Upper lobe of left lung (tissue), 6 donors: ENCODE data around the gene VDR. TPM values are rescaled to one million over a fixed set of nuclear protein-coding genes. Genes with fewer than 3 reads are reported as not detected.
A peak's percentile ranks its signal among the peaks of the same experiment; 100 is the strongest.

ENCODE experiments used
- ATAC-seq, 2 donors: fragments of 200-7000 bp; cut with Tn5 transposase; one replicate each; pipeline ENCODE4 v1.9.1; 2022; ENCODE audit warnings: mild to moderate bottlenecking in 2 of 2, moderate library complexity in 2 of 2; ENCODE audit not compliant: low FRiP score in 2 of 2
- DNase-seq, 2 donors: peaks; one replicate each; pipeline ENCODE4 v3.0.0-alpha.2; 2019 to 2020
- H3K27ac ChIP-seq, 4 donors: fragments of 200-600 bp; sonication (generic); one replicate each; pipeline ENCODE4 v1.5.1; 2016 to 2019
- H3K27me3 ChIP-seq, 4 donors: fragments of 200-600 bp; sonication (generic); one replicate each; pipeline ENCODE4 v1.5.1; 2017 to 2019
- H3K36me3 ChIP-seq, 4 donors: fragments of 200-600 bp; sonication (generic); one replicate each; pipeline ENCODE4 v1.5.1; 2016 to 2019
- H3K4me1 ChIP-seq, 4 donors: fragments of 200-600 bp; sonication (generic); one replicate each; pipeline ENCODE4 v1.5.1; 2018 to 2019
- H3K4me3 ChIP-seq, 4 donors: fragments of 200-600 bp; sonication (generic); one replicate each; pipeline ENCODE4 v1.5.1; 2017 to 2019; ENCODE audit warnings: mild to moderate bottlenecking in 2 of 4, moderate library complexity in 1 of 4
- H3K9me3 ChIP-seq, 4 donors: fragments of 200-600 bp; sonication (generic); one replicate each; pipeline ENCODE4 v1.5.1; 2018 to 2019
- CTCF ChIP-seq, 6 experiments: fragments of 450-650 bp in 4 of 6; fragments of 200-600 bp in 2 of 6; sonication (generic) in 2 of 6; IDR thresholded peaks; one replicate each; pipeline ENCODE4 v1.5.1; 2016 to 2019; ENCODE audit warnings: antibody characterized with exemption in 6 of 6
- EP300 ChIP-seq, 4 donors: sonication (generic); formaldehyde crosslinking; IDR thresholded peaks; one replicate each; pipeline ENCODE4 v1.5.1; 2017; ENCODE audit warnings: antibody characterized with exemption in 4 of 4, control low read depth in 2 of 4
- POLR2A ChIP-seq, 4 donors: fragments of 450-650 bp; IDR thresholded peaks; one replicate each; pipeline ENCODE4 v1.5.1; 2016 to 2017; ENCODE audit warnings: antibody characterized with exemption in 4 of 4, mild to moderate bottlenecking in 2 of 4
- POLR2AphosphoS5 ChIP-seq, 2 donors: sonication (generic); formaldehyde crosslinking; IDR thresholded peaks; one replicate each; pipeline ENCODE4 v1.5.1; 2017; ENCODE audit warnings: antibody characterized with exemption in 2 of 2
- WGBS, 2 donors: methylation state at CpG; one replicate each; pipeline ENCODE4 v1.1.5; 2017 to 2018; 5-methylcytosine and 5-hydroxymethylcytosine counted together
- total RNA-seq, 6 donors: library from RNA; depleted of rRNA in 4 of 6; stranded (reverse); fragments of >200 nt in 4 of 6; gene quantifications; one replicate each; pipeline versions ENCODE4 v1.1.0 to v1.2.1, GENCODE V29; 2016 to 2021
- donor health status: DM: no; HTN: no; CAD: no; lungs with moderate emphysema.
- donor health status: DM: no; HTN: yes; CAD: no; lungs with severe emphysema.

The VDR gene
- total RNA-seq, 6 donors from 2014 or later = 23.0 to 41.1 (median 27.5) TPM

- H3K27ac ChIP-seq = no peak overlapping the region
- no peaks in the 10 kb centered on the region for H3K27me3 ChIP-seq
- ATAC-seq = no peak
- no peaks in the 10 kb centered on the region for H3K9me3 ChIP-seq
- WGBS, 2 donors = 42 to 50% methylated on average over 1 of the region's 1 CpG
- peaks cover 0 to 12% (median 8%) of the 10 kb centered on the region in 4 donors for H3K4me1 ChIP-seq
- DNase-seq = no peak
- peaks cover 10 to 31% (median 16%) of the 10 kb centered on the region in 4 donors for H3K36me3 ChIP-seq
- TF ChIP-seq CTCF (IDR thresholded peaks at IDR 0.05) = no peak
- no peak for TF ChIP-seq EP300 (IDR thresholded peaks at IDR 0.05)
- TF ChIP-seq POLR2AphosphoS5 (IDR thresholded peaks at IDR 0.05) = no peak
- TF ChIP-seq POLR2A (IDR thresholded peaks at IDR 0.05) = no peak
- no peak overlapping the region for H3K4me3 ChIP-seq
These were observed 48.7 kb downstream of the VDR start for GRCh38 chr12:47856094-47856493.

GRCh38 chr12:47855502-47855901 lies 49.3 kb downstream of the VDR start:
- WGBS, 2 donors = 89 to 93% methylated on average over 2 of the region's 2 CpGs
- Histone ChIP-seq H3K36me3 (peaks cover 11 to 35% (median 20%) of the 10 kb centered on the region in 4 donors), H3K4me1 (peaks cover 0 to 12% (median 8%) of the 10 kb centered on the region in 4 donors), H3K27me3 (no peaks in the 10 kb centered on the region), H3K27ac (peak overlapping the region in 1 of 4 donors; percentile 24), H3K9me3 (no peaks in the 10 kb centered on the region), H3K4me3 (no peak overlapping the region)
- TF ChIP-seq POLR2AphosphoS5 (IDR thresholded peaks at IDR 0.05) (no peak), CTCF (IDR thresholded peaks at IDR 0.05) (no peak), POLR2A (IDR thresholded peaks at IDR 0.05) (no peak), EP300 (IDR thresholded peaks at IDR 0.05) (no peak)
- ATAC-seq = no peak
- DNase-seq = no peak

GRCh38 chr12:47854531-47854930 lies 50.3 kb downstream of the VDR start:
- H3K36me3 ChIP-seq = peaks cover 11 to 35% (median 22%) of the 10 kb centered on the region in 4 donors
- DNase-seq = no peak
- WGBS, 2 donors = 96 to 98% methylated on average over 5 of the region's 5 CpGs
- no peak overlapping the region for H3K4me3 ChIP-seq
- peaks cover 0 to 12% (median 8%) of the 10 kb centered on the region in 4 donors for H3K4me1 ChIP-seq
- H3K27ac ChIP-seq = no peak overlapping the region
- ATAC-seq = no peak
- H3K27me3 ChIP-seq = no peaks in the 10 kb centered on the region
- no peaks in the 10 kb centered on the region for H3K9me3 ChIP-seq
- TF ChIP-seq CTCF (IDR thresholded peaks at IDR 0.05) (no peak), POLR2A (IDR thresholded peaks at IDR 0.05) (no peak), POLR2AphosphoS5 (IDR thresholded peaks at IDR 0.05) (no peak), EP300 (IDR thresholded peaks at IDR 0.05) (no peak)

- WGBS, 2 donors = 73 to 77% methylated on average over 10 of the region's 10 CpGs
- Histone ChIP-seq H3K27me3 (no peaks in the 10 kb centered on the region), H3K9me3 (no peaks in the 10 kb centered on the region), H3K27ac (no peak overlapping the region), H3K4me1 (peaks cover 0 to 12% (median 8%) of the 10 kb centered on the region in 4 donors), H3K36me3 (peaks cover 11 to 32% (median 19%) of the 10 kb centered on the region in 4 donors), H3K4me3 (no peak overlapping the region)
- no peak for ATAC-seq
- TF ChIP-seq POLR2A (IDR thresholded peaks at IDR 0.05) (no peak), EP300 (IDR thresholded peaks at IDR 0.05) (no peak), POLR2AphosphoS5 (IDR thresholded peaks at IDR 0.05) (no peak), CTCF (IDR thresholded peaks at IDR 0.05) (no peak)
- no peak for DNase-seq
These were observed 52.7 kb downstream of the VDR start for GRCh38 chr12:47852096-47852571.
